IMR-90 (cell line): ENCODE measurements around the gene UPK1A. TPM values are rescaled to one million over a fixed set of nuclear protein-coding genes. Genes with fewer than 3 reads are reported as not detected.

Source experiments
- ATAC-seq: fragments of 200-7000 bp; cut with Tn5 transposase; 2 replicates; pipeline ENCODE4 v1.9.1; 2020; ENCODE audit warnings: low read depth, mild to moderate bottlenecking, moderate library complexity
- BruUV-seq: library from RNA; stranded (reverse); fragments of 400-500 nt; replicated peaks from 2 replicates; lab custom pipeline; 2021; lab: Mats Ljungman, UMichigan
- CTCF ChIA-PET: fragments of 300-600 bp; formaldehyde crosslinking; extraction: SDS; loops from one replicate; lab custom pipeline; 2021; ENCODE audit warnings: antibody characterized with exemption; lab: Yijun Ruan, JAX
- POLR2A ChIA-PET: fragments of 300-600 bp; sonication (Branson Sonifier 250); formaldehyde crosslinking; loops from one replicate; lab custom pipeline; 2022; ENCODE audit warnings: antibody characterized with exemption; ENCODE audit not compliant: unreplicated experiment; lab: Charles Lee
- DNase-seq: peaks from one replicate; pipeline ENCODE4 v3.0.0; 2013
- H2AFZ ChIP-seq: replicated peaks from 2 replicates; pipeline ENCODE3; 2013; ENCODE audit warnings: low read length, mild to moderate bottlenecking; ENCODE audit not compliant: poor library complexity
- H2AK5ac ChIP-seq: 2 replicates; pipeline ENCODE4 v1.6.1; 2013; ENCODE audit warnings: low read depth, low read length, inconsistent platforms
- H2AK9ac ChIP-seq: replicated peaks from 2 replicates; pipeline ENCODE3; 2013; ENCODE audit warnings: mild to moderate bottlenecking, low read depth, low read length, moderate library complexity; ENCODE audit not compliant: poor library complexity
- H2BK120ac ChIP-seq: 2 replicates; pipeline ENCODE4 v1.6.1; 2013; ENCODE audit warnings: low read depth, low read length, inconsistent platforms
- H2BK15ac ChIP-seq: 3 replicates; pipeline ENCODE4 v1.6.1; 2013; ENCODE audit warnings: low read depth, low read length, inconsistent platforms
- H2BK20ac ChIP-seq: 2 replicates; pipeline ENCODE4 v1.6.1; 2013; ENCODE audit warnings: low read depth, mild to moderate bottlenecking, inconsistent platforms, low read length, moderate library complexity
- H2BK5ac ChIP-seq: 2 replicates; pipeline ENCODE4 v1.6.1; 2013; ENCODE audit warnings: mild to moderate bottlenecking, low read depth, low read length, inconsistent platforms; ENCODE audit not compliant: poor library complexity, severe bottlenecking
- H3K14ac ChIP-seq: replicated peaks from 2 replicates; pipeline ENCODE4 v1.6.1; 2013; ENCODE audit warnings: low read depth, low read length, inconsistent platforms
- H3K18ac ChIP-seq: 2 replicates; pipeline ENCODE4 v1.6.1; 2013; ENCODE audit warnings: low read depth, low read length, control low read depth
- H3K23ac ChIP-seq: 2 replicates; pipeline ENCODE4 v1.6.1; 2013; ENCODE audit warnings: low read depth, low read length, inconsistent platforms
- H3K27ac ChIP-seq: 2 replicates; pipeline ENCODE4 v1.5.1; 2013; ENCODE audit warnings: mild to moderate bottlenecking, control low read depth, low read length; ENCODE audit not compliant: insufficient read depth
- H3K27me3 ChIP-seq: 2 replicates; pipeline ENCODE4 v1.6.1; 2013; ENCODE audit warnings: low read length; ENCODE audit not compliant: control insufficient read depth, insufficient read depth
- H3K36me3 ChIP-seq: 2 replicates; pipeline ENCODE4 v1.6.1; 2013; ENCODE audit warnings: low read length, mixed read lengths; ENCODE audit not compliant: control insufficient read depth, insufficient read depth
- H3K4ac ChIP-seq: 2 replicates; pipeline ENCODE4 v1.6.1; 2013; ENCODE audit warnings: low read depth, low read length, inconsistent platforms
- H3K4me1 ChIP-seq: 2 replicates; pipeline ENCODE4 v1.6.1; 2013; ENCODE audit warnings: low read length, mixed read lengths; ENCODE audit not compliant: control insufficient read depth, insufficient read depth
- H3K4me2 ChIP-seq: 2 replicates; pipeline ENCODE4 v1.6.1; 2013; ENCODE audit warnings: low read depth, mild to moderate bottlenecking, control low read depth, low read length, moderate library complexity
- H3K4me3 ChIP-seq: 2 replicates; pipeline ENCODE4 v1.5.1; 2013; ENCODE audit warnings: low read depth, mild to moderate bottlenecking, control low read depth, low read length, moderate library complexity; ENCODE audit not compliant: insufficient read depth
- H3K56ac ChIP-seq: 2 replicates; pipeline ENCODE4 v1.6.1; 2013; ENCODE audit warnings: low read length, inconsistent platforms; ENCODE audit not compliant: insufficient read depth; ENCODE audit errors: extremely low read depth
- H3K79me1 ChIP-seq, 2 experiments: 2 replicates each; pipeline ENCODE4 v1.6.1; 2013; ENCODE audit warnings: low read length in 2 of 2, inconsistent platforms in 1 of 2, low read depth in 1 of 2
- H3K9ac ChIP-seq: 2 replicates; pipeline ENCODE4 v1.6.1; 2013; ENCODE audit warnings: low read depth, low read length, control low read depth
- H3K9me1 ChIP-seq: 2 replicates; pipeline ENCODE4 v1.6.1; 2013; ENCODE audit warnings: low read length, inconsistent platforms; ENCODE audit not compliant: insufficient read depth
- H3K9me3 ChIP-seq: 2 replicates; pipeline ENCODE4 v1.6.1; 2013; ENCODE audit warnings: low read length; ENCODE audit not compliant: control insufficient read depth, insufficient read depth
- H4K20me1 ChIP-seq: 2 replicates; pipeline ENCODE4 v1.6.1; 2013; ENCODE audit warnings: low read length, inconsistent platforms; ENCODE audit not compliant: insufficient read depth
- H4K5ac ChIP-seq: 2 replicates; pipeline ENCODE4 v1.6.1; 2013; ENCODE audit warnings: mild to moderate bottlenecking, low read depth, low read length, control low read depth
- H4K8ac ChIP-seq, 2 experiments: 2 replicates each; pipeline ENCODE4 v1.6.1; 2013; ENCODE audit warnings: low read depth in 2 of 2, low read length in 2 of 2, control low read depth in 1 of 2, inconsistent platforms in 1 of 2
- H4K91ac ChIP-seq: 2 replicates; pipeline ENCODE4 v1.6.1; 2013; ENCODE audit warnings: low read depth, low read length, inconsistent platforms; ENCODE audit not compliant: insufficient read depth
- FOS ChIP-seq: fragments of 150-350 bp; IDR thresholded peaks from 2 replicates; pipeline ENCODE4 v1.6.1; 2016; ENCODE audit warnings: low read depth, low read length
- MAFK ChIP-seq: IDR thresholded peaks from 2 replicates; pipeline ENCODE4 v1.6.1; 2012; ENCODE audit warnings: low read depth, low read length, improper control_type of control experiment
- WGBS, 2 experiments: methylation state at CpG; one replicate each; pipeline versions ENCODE4 v1.1.5 to v1.1.7; 2013; ENCODE audit warnings: missing lambda C conversion rate in 2 of 2; ENCODE audit not compliant: insufficient read length in 1 of 2; ENCODE audit errors: extremely low coverage in 2 of 2; 5-methylcytosine and 5-hydroxymethylcytosine counted together
- dilution Hi-C: fragments of 300-500 bp; cut with HindIII; formaldehyde crosslinking; loops from one replicate; pipeline ENCODE4 v1.14.3; 2018; ENCODE audit warnings: low sequenced_read_pairs; ENCODE audit not compliant: unreplicated experiment
- in situ Hi-C: fragments of 300-500 bp; cut with MboI; formaldehyde crosslinking; loops from 3 replicates; pipeline ENCODE4 v1.14.3; 2019; ENCODE audit warnings: low sequenced_read_pairs, inconsistent platforms, mixed read lengths
- intact Hi-C: fragments of 100-400 bp; cut with micrococcal nuclease; formaldehyde crosslinking; loops from 2 replicates; pipeline ENCODE4 v1.10.0; 2022
- polyA plus RNA-seq, 3 experiments: library from polyadenylated mRNA; depleted of rRNA; stranded (reverse); fragments of >200 nt; gene quantifications; 2 replicates each; pipeline ENCODE4 v1.2.3, GENCODE V29; 2012; ENCODE audit warnings: low replicate concordance in 1 of 3
- total RNA-seq: library from RNA; depleted of rRNA; stranded (reverse); fragments of >200 nt; gene quantifications from 2 replicates; pipeline ENCODE4 v1.2.3, GENCODE V29; 2012

UPK1A gene
- total and polyA plus RNA-seq, 2 of the 4 experiments (the other 2 are of a cell fraction): 0.21 TPM; not detected in 1

DNA sequence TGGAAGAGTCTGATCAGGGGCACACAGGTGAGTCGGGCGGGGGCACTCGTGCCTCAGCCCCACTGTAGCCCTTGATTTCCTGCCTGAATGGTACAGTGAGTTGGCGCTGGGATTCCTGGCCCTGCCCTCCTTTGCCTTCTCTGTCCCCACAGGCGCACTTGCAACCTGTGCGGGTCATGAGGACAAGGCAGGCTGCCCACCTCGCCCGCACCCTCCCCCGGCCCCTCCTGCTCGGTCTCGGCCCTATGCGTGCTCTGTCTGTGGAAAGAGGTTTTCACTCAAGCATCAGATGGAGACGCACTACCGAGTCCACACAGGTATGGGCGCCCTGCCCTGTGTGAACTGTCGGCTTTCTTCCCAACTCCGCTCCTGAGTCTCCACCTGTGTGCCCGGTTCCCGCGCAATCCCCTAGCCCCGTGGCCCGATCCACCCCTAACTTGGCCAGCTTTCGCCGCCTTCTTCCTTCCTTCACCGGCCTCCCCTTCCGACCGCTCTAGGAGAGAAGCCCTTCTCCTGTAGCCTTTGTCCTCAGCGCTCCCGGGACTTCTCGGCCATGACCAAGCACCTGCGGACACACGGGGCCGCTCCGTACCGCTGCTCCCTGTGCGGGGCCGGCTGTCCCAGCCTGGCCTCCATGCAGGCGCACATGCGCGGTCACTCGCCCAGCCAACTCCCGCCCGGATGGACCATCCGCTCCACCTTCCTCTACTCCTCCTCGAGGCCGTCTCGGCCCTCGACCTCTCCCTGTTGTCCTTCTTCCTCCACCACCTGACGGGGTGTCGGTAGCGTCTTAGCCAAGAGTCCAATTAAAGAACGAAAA lies 49.9 kb downstream of the UPK1A start:
- Histone ChIP-seq H4K20me1 (peaks cover 16% of the 10 kb centered on the region), H3K4me2 (peak overlapping the region; percentile 75), H3K27me3 (no peaks in the 10 kb centered on the region), H4K5ac (peak overlapping the region; percentile 43), H3K18ac (no peak overlapping the region), H3K9me1 (no peaks in the 10 kb centered on the region; the same call in 1 of the 2 replicates), H3K27ac (peak overlapping the region; percentile 59), H3K4ac (peak overlapping the region; percentile 91), H2BK5ac (peak overlapping the region; percentile 32), H4K8ac (peak overlapping the region; percentile 73 to 87), H3K23ac (peak overlapping the region; percentile 55), H2AK9ac (peak overlapping the region; percentile 84), H2BK20ac (no peak overlapping the region), H3K36me3 (peaks cover 6% of the 10 kb centered on the region; the same call in 1 of the 2 replicates), H4K91ac (peak overlapping the region; percentile 74; the same call in 1 of the 2 replicates), H3K4me3 (peak overlapping the region; percentile 72), H3K9ac (peak overlapping the region; percentile 57), H3K9me3 (no peaks in the 10 kb centered on the region), H3K4me1 (peaks cover 14% of the 10 kb centered on the region), H2AK5ac (peak overlapping the region; percentile 68), H3K14ac (peak overlapping the region; percentile 81; the same call in 1 of the 2 replicates), H3K79me1 (peaks cover 4 to 31% of the 10 kb centered on the region in 2 experiments; a peak in 2 of 4 replicates), H2AFZ (peak overlapping the region; percentile 99), H2BK15ac (no peak overlapping the region; the same call in 2 of the 3 replicates), H2BK120ac (peak overlapping the region; percentile 12), H3K56ac (no peak overlapping the region; the same call in 1 of the 2 replicates)
- CTCF ChIA-PET: no interaction called here
- TF ChIP-seq FOS: no peak
- TF ChIP-seq MAFK: no peak
- intact Hi-C loops: loop anchor here (2.0 kb wide), 2 partner anchors 29 to 71 kb away; partner anchors contain the start of genes PSENEN and U2AF1L4
- POLR2A ChIA-PET: no interaction called here
- ATAC-seq (peak; percentile 22), DNase-seq (peak; percentile 30)
- no TSS peak for BruUV-seq
- dilution Hi-C loops: no loop called here
- in situ Hi-C loops: loop anchor here (5.0 kb wide), 1 partner anchor 169 kb away; the partner anchor contains the start of gene TMEM147
- 8% methylated on average over 37 of the region's 52 CpGs; no CpG with 5 or more reads in 1 of the 2 experiments for WGBS, 2 experiments
